NCI-H82 treated with DMSO at 0.1 percent for 48 hours (cell line): Measurements from ENCODE around the gene CHST2.
"Not testable (repeated sequence)": the region's sequence is repeated elsewhere in the genome, so short reads cannot be mapped to it uniquely, and the experiment has no call there.

Experiments
- DNase-seq: peaks from one replicate; lab custom pipeline; 2025; ENCODE audit not compliant: unreplicated experiment; lab: John Stamatoyannopoulos, UW

CHST2 gene

GRCh38 chr3:143119009-143119914 is at the start of gene CHST2:
CHST2 (plus strand) TSS chr3:143119771; CDS start chr3:143120817, 1,046 bp downstream.
- DNase-seq: peak; percentile 51

DNA sequence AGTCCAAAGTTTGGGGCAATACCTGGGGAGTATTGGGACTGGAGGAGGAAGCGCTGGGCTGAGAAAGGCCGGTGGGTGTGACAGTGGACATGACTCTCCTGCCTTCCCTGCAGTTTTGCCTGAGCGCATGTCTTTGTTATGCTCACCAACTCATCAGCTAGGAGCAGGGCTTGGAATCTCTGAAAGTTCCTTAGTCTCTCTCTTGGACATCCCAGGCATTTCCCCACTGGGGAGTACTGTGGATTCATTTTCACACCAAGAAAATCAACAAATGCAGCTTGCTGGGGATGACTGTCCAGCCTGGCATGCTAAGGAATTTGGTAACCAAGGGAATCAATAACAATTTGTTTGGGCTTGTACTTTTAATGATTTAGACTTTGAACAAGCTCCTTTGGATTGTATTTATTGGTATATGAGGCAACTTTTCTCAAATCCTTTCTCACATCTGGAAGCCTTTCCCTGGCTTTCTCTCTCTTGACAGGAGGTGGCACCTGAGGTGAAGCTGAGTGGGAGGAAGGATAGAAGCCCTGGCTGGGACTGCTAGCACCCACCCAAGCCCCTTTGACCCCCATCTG is 48.5 kb upstream of the CHST2 start:
- DNase-seq: no peak

GRCh38 chr3:143071776-143072175 is 47.8 kb upstream of the CHST2 start:
- no peak for DNase-seq

DNA sequence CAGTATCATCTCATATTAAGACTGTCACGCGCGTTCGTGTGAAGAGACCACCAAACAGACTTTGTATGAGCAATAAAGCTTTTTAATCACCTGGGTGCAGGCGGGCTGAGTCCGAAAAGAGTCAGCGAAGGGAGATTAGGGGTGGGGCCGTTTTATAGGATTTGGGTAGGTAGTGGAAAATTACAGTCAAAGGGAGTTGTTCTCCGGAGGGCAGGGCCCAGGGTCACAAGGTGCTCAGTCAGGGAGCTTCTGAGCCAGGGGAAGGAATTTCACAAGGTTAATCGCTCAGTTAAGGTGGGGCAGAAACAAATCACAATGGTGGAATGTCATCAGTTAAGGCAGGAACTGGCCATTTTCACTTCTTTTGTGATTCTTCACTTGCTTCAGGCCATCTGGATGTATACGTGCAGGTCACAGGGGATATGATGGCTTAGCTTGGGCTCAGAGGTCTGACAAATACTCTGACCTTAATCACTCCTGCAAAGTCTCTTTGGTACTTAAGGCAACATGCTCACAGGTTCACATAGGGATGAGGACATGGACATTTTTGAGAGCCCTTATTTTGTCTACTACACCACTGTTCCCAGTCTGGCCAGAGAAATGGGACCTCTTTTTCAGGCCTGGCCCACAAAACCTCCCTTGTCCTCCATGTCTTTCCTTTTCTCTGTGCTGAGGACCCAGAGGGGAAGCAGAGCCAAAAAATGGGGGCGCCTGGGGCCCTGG is 47.1 kb upstream of the CHST2 start:
- DNase-seq: not testable (repeated sequence)

GRCh38 chr3:143073541-143073940 is 46.0 kb upstream of the CHST2 start:
- DNase-seq: not testable (repeated sequence)

GRCh38 chr3:143073983-143074382 is 45.6 kb upstream of the CHST2 start:
- DNase-seq: not testable (repeated sequence)

- no peak for DNase-seq
These were observed 40.7 kb upstream of the CHST2 start for GRCh38 chr3:143078883-143079282.

DNA sequence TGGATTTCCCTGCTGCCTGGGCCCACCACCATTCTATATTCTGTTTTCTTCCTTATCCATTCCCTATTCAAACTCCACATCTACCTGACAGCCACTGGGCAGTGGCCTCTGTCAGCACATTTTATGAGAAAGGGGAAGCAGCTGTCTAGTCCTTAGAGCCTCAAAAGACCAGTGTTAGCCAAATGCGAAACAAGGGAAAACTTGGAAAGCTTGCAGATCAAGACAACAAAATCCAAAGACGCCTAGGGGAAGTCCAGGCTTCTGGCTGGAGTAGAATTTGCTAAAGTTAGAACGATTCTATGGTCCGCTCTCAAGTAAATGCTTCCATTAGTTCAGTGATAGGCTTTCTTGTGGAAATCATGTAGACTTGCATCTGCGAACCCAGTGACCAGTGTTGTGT is 39.4 kb upstream of the CHST2 start:
- DNase-seq: no peak

- no peak for DNase-seq
These were observed 38.2 kb upstream of the CHST2 start for GRCh38 chr3:143081365-143081764.

GRCh38 chr3:143081844-143082778 is 37.5 kb upstream of the CHST2 start:
- no peak for DNase-seq

DNA sequence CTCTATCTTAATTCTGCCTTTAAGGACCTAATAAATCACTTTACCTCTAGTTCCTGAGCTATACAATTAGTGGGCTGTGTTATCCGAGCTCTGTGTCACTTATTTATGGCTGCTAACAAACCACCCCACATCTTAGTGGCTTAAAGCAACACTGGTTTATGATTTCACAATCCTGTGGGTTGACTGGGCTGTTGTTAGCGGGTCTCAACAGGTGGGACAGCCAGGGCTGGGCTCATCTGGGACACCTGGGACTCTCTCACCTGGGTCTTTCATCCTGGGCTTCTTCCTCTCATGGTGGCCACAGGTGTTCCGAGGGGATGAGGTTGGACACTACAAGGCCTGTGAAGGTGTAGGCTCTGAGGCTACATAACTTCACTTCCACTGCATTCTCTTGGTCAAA is 35.8 kb upstream of the CHST2 start:
- no peak for DNase-seq

DNA sequence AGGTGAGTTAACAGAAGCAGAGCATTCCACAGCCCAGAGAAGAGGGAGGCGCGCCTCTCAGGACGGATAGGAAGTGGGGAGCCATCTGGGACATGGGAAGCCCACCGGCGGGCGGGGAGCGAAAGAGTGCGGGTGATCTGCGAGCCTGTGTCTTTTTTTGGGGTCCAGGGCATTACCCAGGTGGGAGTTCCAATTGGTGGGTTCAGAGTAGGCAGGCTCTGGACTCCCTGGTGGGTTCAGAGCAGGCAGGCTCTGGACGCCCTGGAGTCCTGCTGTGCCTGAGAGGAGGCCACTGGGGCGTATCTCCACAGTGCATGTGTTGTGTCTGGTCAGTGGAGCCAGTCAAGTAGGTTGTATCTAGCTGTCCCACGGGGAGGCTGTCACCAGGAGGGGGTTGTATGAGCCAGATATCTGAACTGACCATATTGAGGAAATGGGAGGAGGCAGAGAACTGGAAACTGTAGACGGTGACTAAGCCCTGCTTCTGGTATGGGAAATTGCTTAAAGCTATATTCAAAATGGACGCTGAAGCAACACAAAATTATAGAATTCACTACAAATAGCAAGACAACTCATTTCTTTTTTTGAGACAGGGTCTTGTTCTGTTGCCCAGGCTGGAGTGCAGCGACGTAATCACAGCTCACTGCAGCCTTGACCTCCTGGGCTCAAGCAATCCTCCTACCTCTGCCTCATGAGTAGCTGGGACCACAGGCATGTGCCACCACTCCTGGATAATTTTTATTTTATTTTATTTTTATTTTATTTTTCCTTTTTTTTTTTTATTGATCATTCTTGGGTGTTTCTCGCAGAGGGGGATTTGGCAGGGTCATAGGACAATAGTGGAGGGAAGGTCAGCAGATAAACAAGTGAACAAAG is 34.5 kb upstream of the CHST2 start:
- no peak for DNase-seq

- DNase-seq: no peak
These were observed 30.7 kb upstream of the CHST2 start for GRCh38 chr3:143088835-143089234.

GRCh38 chr3:143089965-143090364 is 29.6 kb upstream of the CHST2 start:
- DNase-seq: no peak

GRCh38 chr3:143090486-143090885 is 29.1 kb upstream of the CHST2 start:
- no peak for DNase-seq

DNA sequence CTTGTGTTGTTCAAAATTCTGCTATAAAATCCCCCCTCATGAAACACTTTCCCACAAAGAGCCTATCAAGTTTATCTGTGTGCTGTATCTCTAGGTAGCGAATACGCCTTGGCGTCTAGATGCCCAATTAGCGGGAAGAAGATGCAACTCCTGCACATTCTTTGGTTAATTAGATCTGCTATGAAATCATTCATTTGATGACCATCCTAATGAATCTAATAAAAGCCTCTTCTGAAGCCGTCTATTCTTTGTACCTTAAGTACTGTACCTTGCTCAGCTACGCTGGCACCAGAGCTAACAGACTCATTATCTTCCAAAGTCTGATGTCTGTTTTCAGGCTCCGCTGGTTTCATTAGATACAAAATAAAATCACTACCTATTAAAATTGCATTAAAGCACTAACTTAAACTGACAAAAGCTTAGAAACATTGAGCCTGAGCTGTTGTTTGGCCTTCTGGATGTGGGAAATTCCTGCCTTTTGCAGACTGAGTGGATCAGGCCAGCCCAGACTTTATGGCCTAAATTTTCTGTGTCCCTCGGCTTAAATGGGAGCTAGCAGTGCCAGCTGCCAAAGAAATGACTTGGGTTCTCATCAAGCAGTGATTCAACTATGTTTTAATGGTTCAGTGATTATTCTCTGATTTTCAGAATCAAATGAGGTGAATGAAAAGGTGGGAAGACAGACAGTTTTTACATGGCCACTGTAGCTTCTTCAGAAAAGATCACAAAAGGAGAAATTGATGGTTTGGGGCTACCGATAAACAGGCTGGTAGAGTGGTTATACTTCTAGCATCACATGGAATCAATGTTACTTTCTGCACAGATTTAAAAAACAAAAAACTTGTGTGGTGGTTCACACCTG is 28.4 kb upstream of the CHST2 start:
- DNase-seq: no peak

DNA sequence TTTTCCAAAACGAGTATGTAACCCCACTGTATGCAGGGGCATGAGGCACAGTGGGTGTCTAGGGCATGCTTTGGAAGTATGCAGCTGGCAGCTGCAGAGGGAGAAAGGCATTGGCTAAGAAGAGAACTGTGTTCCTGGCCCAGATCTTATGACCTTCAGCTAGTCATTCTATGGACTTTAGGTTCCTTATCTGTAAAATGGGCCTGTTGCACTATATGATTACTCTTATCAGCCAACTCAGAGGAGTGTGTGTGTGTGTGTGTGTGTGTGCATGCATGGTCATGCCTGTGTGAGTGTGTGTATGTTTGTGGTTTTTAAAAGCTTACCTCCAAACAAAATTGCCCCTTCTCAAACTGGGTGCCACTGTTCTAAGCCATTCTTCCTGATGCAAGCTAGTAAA is 27.4 kb upstream of the CHST2 start:
- no peak for DNase-seq

GRCh38 chr3:143095813-143096212 is 23.8 kb upstream of the CHST2 start:
- DNase-seq: no peak
